Gastrocnemius medialis (tissue), 4 donors: Measurements from ENCODE around the gene VPS4A.

ENCODE experiments used
- POLR2A ChIP-seq, 2 donors: fragments of 450-650 bp; IDR thresholded peaks; one replicate each; pipeline ENCODE4 v1.6.1; 2017; ENCODE audit warnings: antibody characterized with exemption in 2 of 2, mild to moderate bottlenecking in 2 of 2, moderate library complexity in 2 of 2
- TF ChIP-seq, protein P1 (sequence below), 5 experiments: fragments of 450-650 bp in 3 of 5; fragments of 200-600 bp in 2 of 5; sonication (generic) in 2 of 5; IDR thresholded peaks in 4 of 5; conservative IDR thresholded peaks in 1 of 5; 1 replicate in 4 of 5; 2 replicates in 1 of 5; pipeline ENCODE4 v1.5.1; 2016 to 2019; ENCODE audit warnings: antibody characterized with exemption in 5 of 5, mild to moderate bottlenecking in 3 of 5, moderate library complexity in 3 of 5

DNA sequence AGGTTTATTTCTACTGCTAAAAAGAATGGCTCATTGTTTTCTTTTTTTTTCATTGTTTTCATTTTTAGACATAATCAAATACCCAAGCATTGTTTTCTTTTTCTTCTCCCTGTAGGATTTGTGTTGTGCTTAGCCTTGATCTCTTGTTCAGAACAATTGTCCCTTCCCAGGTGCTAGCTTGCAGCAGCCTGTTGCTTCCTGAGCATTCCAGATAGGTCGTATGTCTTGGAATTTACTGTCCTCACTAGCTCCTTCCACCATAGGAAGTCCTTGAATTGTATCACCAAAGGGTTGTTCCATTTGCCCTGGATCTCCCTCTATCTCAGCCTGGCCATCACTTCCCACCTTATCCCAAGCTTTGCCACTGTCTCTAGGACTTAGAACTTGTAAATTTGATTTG, 10.0 kb upstream of the VPS4A start:
- TF ChIP-seq POLR2A (IDR thresholded peaks at IDR 0.05): no peak
- TF ChIP-seq, protein P1, sequence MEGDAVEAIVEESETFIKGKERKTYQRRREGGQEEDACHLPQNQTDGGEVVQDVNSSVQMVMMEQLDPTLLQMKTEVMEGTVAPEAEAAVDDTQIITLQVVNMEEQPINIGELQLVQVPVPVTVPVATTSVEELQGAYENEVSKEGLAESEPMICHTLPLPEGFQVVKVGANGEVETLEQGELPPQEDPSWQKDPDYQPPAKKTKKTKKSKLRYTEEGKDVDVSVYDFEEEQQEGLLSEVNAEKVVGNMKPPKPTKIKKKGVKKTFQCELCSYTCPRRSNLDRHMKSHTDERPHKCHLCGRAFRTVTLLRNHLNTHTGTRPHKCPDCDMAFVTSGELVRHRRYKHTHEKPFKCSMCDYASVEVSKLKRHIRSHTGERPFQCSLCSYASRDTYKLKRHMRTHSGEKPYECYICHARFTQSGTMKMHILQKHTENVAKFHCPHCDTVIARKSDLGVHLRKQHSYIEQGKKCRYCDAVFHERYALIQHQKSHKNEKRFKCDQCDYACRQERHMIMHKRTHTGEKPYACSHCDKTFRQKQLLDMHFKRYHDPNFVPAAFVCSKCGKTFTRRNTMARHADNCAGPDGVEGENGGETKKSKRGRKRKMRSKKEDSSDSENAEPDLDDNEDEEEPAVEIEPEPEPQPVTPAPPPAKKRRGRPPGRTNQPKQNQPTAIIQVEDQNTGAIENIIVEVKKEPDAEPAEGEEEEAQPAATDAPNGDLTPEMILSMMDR (IDR thresholded peaks at IDR 0.05 in 4 of 5, conservative IDR thresholded peaks at IDR 0.05 in 1 of 5): no peak
